Choroid plexus epithelial cell (primary cell): Measurements from ENCODE around the gene BPHL.
A peak's percentile ranks its signal among the peaks of the same experiment; 100 is the strongest.
"Not testable (repeated sequence)": the region's sequence is repeated elsewhere in the genome, so short reads cannot be mapped to it uniquely, and the experiment has no call there.

ENCODE experiments used
- DNase-seq: peaks from one replicate; pipeline ENCODE4 v3.0.0-alpha.2; 2010; ENCODE audit warnings: low read depth
- H3K4me3 ChIP-seq: 2 replicates; pipeline ENCODE4 v1.5.1; 2011; ENCODE audit warnings: low read depth, mild to moderate bottlenecking, control low read depth, low read length, moderate library complexity
- TF ChIP-seq, protein P1 (sequence below): conservative IDR thresholded peaks from 2 replicates; pipeline ENCODE4 v1.5.1; 2011; ENCODE audit warnings: low read depth, mild to moderate bottlenecking, control low read depth, inconsistent platforms, low read length, moderate library complexity

Gene BPHL

DNA sequence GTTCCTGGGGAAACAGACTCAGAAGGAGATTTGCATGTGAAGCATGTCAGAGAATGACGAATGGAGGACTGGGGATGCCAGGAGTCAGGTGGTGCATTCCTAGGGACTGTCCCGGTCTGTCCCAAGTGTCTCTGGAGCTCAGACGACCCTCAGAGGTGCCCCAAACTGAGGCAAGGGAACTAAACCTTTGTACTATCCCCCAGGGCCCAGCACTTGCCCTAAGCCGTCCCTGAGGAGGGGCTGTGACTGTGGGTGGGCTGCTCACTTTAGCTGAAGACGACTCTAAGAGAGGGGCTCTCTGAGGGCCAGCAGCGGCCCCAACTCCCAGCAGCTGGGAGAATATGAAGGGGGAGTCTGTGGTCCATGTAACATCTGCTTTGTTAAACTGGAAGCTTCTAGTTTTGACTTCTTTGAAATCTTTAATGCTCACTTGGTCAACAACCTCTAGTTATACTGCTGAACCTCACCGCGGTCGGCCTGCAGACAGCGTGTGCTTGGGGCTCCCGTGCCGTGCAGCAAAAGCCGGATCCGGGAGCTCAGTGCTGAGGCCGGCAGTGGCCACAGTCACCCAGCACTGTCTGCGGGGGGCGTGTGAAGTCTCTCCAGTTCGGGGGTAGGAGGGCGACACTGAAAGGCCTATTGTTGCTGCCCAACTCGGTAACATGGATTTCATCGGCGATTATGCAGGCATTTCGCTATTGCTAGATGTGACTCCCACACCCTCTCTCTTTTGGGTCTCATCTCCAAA, 74.8 kb downstream of the BPHL start:
- TF ChIP-seq, protein P1, sequence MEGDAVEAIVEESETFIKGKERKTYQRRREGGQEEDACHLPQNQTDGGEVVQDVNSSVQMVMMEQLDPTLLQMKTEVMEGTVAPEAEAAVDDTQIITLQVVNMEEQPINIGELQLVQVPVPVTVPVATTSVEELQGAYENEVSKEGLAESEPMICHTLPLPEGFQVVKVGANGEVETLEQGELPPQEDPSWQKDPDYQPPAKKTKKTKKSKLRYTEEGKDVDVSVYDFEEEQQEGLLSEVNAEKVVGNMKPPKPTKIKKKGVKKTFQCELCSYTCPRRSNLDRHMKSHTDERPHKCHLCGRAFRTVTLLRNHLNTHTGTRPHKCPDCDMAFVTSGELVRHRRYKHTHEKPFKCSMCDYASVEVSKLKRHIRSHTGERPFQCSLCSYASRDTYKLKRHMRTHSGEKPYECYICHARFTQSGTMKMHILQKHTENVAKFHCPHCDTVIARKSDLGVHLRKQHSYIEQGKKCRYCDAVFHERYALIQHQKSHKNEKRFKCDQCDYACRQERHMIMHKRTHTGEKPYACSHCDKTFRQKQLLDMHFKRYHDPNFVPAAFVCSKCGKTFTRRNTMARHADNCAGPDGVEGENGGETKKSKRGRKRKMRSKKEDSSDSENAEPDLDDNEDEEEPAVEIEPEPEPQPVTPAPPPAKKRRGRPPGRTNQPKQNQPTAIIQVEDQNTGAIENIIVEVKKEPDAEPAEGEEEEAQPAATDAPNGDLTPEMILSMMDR, result no peak
- no peak overlapping the region for H3K4me3 ChIP-seq
- no peak for DNase-seq

DNA sequence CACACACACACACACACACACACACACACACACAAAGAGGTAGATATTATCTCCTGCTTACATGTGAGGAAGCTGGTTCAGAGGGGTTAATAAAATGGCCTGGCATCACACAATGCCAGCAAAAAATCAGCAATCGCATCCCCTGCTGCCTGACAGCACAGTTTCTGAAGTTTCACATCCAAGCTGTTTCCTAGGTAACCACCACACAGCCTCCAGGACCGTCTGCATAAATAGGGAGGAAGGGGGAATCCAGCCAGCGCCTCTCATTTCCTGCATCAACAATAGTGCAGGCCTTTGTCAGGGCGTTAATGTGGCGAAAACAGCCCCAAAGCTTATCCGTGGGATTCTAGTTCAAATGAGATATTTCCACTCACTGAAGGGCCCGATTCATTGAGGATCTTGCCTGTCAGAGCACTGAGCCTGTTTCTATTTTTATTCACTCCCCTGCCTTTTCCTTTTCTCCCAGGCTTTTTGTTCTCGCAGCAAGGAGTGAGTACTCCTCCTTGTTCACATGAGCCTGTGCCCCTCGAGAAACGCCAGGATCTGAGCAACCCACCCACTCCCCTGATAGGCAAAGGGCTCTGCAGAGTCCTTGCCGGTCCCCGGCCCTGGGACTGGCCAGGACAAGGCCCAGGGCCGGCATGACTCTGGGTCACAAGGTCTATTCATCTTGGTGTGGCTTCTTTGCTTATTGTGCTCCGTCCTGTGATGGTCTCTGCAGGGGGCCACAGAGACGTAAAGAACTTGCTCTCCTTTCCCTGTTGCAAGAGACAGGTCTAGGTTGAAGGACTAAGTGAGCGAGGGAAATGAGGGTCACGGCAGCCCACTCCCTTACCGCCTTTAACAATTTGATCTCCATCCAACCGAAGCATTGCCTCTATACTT, 76.3 kb downstream of the BPHL start:
- DNase-seq, result peak; percentile 39
- TF ChIP-seq, protein P1, result no peak
- H3K4me3 ChIP-seq, result no peak overlapping the region

DNA sequence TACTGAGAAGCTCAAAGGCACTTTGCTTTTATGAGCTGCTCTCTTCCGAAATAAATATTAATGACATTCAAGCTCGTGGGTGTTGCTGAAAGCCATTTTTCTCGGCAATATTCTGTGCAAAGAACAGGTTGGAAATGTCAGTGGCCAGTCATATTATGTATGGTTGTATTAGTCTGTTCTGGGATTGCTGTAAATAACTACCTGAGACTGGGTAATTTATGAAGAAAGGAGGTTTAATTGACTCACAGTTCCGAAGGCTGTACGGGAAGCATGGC, 76.8 kb downstream of the BPHL start:
- no peak for DNase-seq
- H3K4me3 ChIP-seq, result no peak overlapping the region
- TF ChIP-seq, protein P1, result no peak

DNA sequence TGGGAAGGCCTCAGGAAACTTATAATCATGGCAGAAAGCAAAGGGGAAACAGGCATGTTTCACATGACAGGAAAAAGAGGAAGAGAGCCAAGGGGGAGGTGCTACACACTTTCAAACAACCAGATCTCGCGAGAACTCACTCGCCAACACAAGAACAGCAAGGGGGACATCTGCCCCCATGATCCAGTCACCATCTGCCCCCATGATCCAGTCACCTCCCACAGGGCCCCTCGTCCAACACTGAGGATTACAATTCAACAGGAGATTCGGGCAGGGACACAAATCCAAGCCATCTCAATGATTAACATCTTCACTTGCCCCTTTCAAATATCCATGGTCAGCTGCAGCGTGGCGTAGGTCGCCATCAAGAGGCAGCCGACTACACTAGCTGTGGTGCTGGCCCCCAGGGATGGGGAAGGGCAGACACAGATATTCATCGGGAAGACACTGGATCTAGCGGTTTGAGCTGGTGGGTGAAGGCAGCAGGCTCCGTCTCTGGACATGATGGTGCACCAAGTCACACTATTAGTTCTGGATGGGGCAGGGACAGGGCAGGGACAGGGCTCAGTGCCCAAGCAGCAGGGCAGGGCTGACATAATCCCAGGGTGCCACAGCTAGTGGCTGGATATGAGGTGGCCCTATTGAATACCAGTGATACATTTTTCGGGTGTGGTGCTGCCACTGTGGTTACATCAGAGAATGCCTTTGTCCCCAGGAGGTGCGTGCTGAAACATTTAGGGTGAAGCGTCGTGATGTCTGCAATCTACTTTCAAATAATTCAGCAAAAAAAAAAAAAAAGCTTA, 77.4 kb downstream of the BPHL start:
- no peak overlapping the region for H3K4me3 ChIP-seq
- TF ChIP-seq, protein P1, result no peak
- no peak for DNase-seq

DNA sequence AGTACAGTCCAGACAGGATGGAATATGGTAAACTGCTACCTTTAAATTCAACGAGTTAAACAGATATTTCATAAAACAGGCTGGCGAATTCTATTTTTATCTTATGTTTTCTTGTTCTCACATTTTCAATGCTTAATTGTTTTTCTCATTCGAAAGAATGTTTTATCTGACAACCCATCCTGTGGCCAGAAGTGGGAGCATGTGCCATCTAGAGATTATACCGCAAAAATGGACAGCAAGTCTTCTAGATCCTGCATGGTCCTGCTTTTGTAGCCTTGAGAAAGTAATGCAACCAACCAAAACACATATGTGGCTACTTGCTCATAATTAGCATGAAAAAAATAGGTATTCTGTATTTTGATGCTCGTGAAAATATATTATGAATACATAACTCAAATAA, 78.3 kb downstream of the BPHL start:
- no peak for DNase-seq
- no peak overlapping the region for H3K4me3 ChIP-seq
- TF ChIP-seq, protein P1, result no peak

DNA sequence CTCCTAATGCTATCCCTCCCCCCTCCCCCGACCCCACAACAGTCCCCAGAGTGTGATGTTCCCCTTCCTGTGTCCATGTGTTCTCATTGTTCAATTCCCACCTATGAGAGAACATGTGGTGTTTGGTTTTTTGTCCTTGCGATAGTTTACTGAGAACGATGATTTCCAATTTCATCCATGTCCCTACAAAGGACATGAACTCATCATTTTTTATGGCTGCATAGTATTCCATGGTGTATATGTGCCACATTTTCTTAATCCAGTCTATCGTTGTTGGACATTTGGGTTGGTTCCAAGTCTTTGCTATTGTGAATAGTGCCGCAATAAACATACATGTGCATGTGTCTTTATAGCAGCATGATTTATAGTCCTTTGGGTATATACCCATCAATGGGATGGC, 79.2 kb downstream of the BPHL start:
- DNase-seq, H3K4me3 ChIP-seq: not testable (repeated sequence)

DNA sequence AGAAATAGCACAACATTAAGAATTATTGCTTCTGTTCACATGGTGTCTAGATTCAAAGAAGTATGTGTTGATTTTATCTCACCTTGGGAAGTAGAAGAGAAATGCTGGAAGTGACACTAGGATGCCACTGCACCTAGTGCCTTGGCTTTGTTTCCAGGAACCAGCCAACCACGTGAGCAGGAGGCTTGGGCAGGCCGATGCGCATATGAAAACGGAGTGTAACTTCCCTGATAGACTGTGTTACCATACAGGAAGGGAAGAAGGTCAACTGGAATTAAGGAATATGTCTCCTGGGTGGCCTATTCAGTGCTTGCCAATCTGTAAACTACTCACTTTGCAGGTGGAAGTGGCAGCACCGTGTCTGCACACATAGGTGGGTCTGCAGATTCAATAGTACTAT, 80.9 kb downstream of the BPHL start:
- H3K4me3 ChIP-seq, result no peak overlapping the region
- DNase-seq, result no peak
- TF ChIP-seq, protein P1, result no peak
